Measurements from ENCODE around the gene FTH1.

- TF ChIP-seq RAD21 (IDR thresholded peaks at IDR 0.05 in 1 of 2, conservative IDR thresholded peaks at IDR 0.05 in 1 of 2; ENCODE audit: low read depth in 2 of 2, low read length in 2 of 2): no peak
- TF ChIP-seq CTCF (IDR thresholded peaks at IDR 0.05; ENCODE audit: control extremely low read depth in 1 of 3, insufficient read depth in 1 of 3, low read depth in 1 of 3, low read length in 3 of 3): no peak
- no peak for TF ChIP-seq ASH2L (IDR thresholded peaks at IDR 0.05; ENCODE audit: low read length)
- TF ChIP-seq CHD2 (IDR thresholded peaks at IDR 0.05; ENCODE audit: low read length): no peak; the same call in 1 of the 2 replicates
- no peak for TF ChIP-seq SRF (IDR thresholded peaks at IDR 0.05; ENCODE audit: low read depth, low read length)
Observed at GRCh38 chr11:61967116-61967923, at the start of gene FTH1.

Data from H1 (cell line).